Measurements from ENCODE around the gene P4HB. TPM values are rescaled to one million over a fixed set of nuclear protein-coding genes. Genes with fewer than 3 reads are reported as not detected.

Gene P4HB
- total and polyA plus RNA-seq, 2 of the 4 experiments (the other 2 are of a cell fraction), result 599 to 932 TPM

GRCh38 chr17:81885454-81885853 is 25.1 kb upstream of the P4HB start:
- Histone ChIP-seq H3K9ac (ENCODE audit: low read depth, low read length) (no peak overlapping the region), H2AFZ (replicated peaks; ENCODE audit: low read length, poor library complexity) (no peak overlapping the region), H4K20me1 (ENCODE audit: insufficient read depth, low read length) (peaks cover 20% of the 10 kb centered on the region), H3K79me1 (ENCODE audit: low read depth in 1 of 2, low read length in 2 of 2) (peaks cover 46 to 68% of the 10 kb centered on the region in 2 experiments), H4K8ac (ENCODE audit: low read depth in 2 of 2, low read length in 2 of 2) (no peak overlapping the region), H2BK5ac (ENCODE audit: low read depth, low read length, poor library complexity, severe bottlenecking) (no peak overlapping the region), H3K4me3 (ENCODE audit: insufficient read depth, low read depth, low read length) (no peak overlapping the region), H3K56ac (ENCODE audit: extremely low read depth, insufficient read depth, low read length) (no peak overlapping the region), H2BK20ac (ENCODE audit: low read depth, low read length) (no peak overlapping the region), H2BK15ac (ENCODE audit: low read depth, low read length) (no peak overlapping the region), H3K4me2 (ENCODE audit: low read depth, low read length) (no peak overlapping the region), H3K9me3 (ENCODE audit: control insufficient read depth, insufficient read depth, low read length) (no peaks in the 10 kb centered on the region), H3K9me1 (ENCODE audit: insufficient read depth, low read length) (no peaks in the 10 kb centered on the region), H3K27me3 (ENCODE audit: control insufficient read depth, insufficient read depth, low read length) (no peaks in the 10 kb centered on the region), H4K5ac (ENCODE audit: low read depth, low read length) (no peak overlapping the region), H3K14ac (replicated peaks; ENCODE audit: low read depth, low read length) (no peak overlapping the region), H3K23ac (ENCODE audit: low read depth, low read length) (no peak overlapping the region), H2AK5ac (ENCODE audit: low read depth, low read length) (no peak overlapping the region), H3K36me3 (ENCODE audit: control insufficient read depth, insufficient read depth, low read length) (peaks cover 59% of the 10 kb centered on the region), H2BK120ac (ENCODE audit: low read depth, low read length) (no peak overlapping the region), H3K18ac (ENCODE audit: low read depth, low read length) (no peak overlapping the region), H3K4me1 (ENCODE audit: control insufficient read depth, insufficient read depth, low read length) (0 out of 2 replicates have a peak, but pooled peaks cover 3% of the 10 kb centered on the region), H4K91ac (ENCODE audit: insufficient read depth, low read depth, low read length) (no peak overlapping the region), H2AK9ac (replicated peaks; ENCODE audit: low read depth, low read length, poor library complexity) (no peak overlapping the region), H3K4ac (ENCODE audit: low read depth, low read length) (no peak overlapping the region), H3K27ac (ENCODE audit: insufficient read depth, low read length) (no peak overlapping the region)
- no TSS peak for BruUV-seq (replicated peaks)
- in situ Hi-C loops (cut with MboI; ENCODE audit: low sequenced_read_pairs), result no loop called here
- DNase-seq (no peak), ATAC-seq (ENCODE audit: low read depth) (no peak)
- CTCF ChIA-PET, result no interaction called here
- dilution Hi-C loops (cut with HindIII; ENCODE audit: low sequenced_read_pairs, unreplicated experiment), result no loop called here
- 93% methylated on average over 10 of the region's 10 CpGs; no CpG with 5 or more reads in 1 of the 2 experiments for WGBS, 2 experiments (ENCODE audit: extremely low coverage in 2 of 2, insufficient read length in 1 of 2)
- POLR2A ChIA-PET (ENCODE audit: unreplicated experiment), result no interaction called here
- TF ChIP-seq RAD21 (IDR thresholded peaks at IDR 0.05; ENCODE audit: low read length) (no peak), CEBPB (IDR thresholded peaks at IDR 0.05; ENCODE audit: low read depth, low read length) (no peak), CHD1 (IDR thresholded peaks at IDR 0.05; ENCODE audit: low read depth, low read length) (no peak), ELK1 (IDR thresholded peaks at IDR 0.05; ENCODE audit: borderline replicate concordance, low read depth, low read length) (no peak), MAFK (IDR thresholded peaks at IDR 0.05; ENCODE audit: low read depth, low read length) (no peak), POLR2A (IDR thresholded peaks at IDR 0.05; ENCODE audit: low read depth, low read length) (no peak), FOS (IDR thresholded peaks at IDR 0.05; ENCODE audit: low read depth, low read length) (no peak), RFX5 (IDR thresholded peaks at IDR 0.05; ENCODE audit: low read depth, low read length) (no peak), BHLHE40 (IDR thresholded peaks at IDR 0.05; ENCODE audit: low read depth, low read length) (no peak), MXI1 (IDR thresholded peaks at IDR 0.05; ENCODE audit: borderline replicate concordance, low read depth, low read length) (no peak), MAZ (IDR thresholded peaks at IDR 0.05; ENCODE audit: borderline replicate concordance, low read depth, low read length) (no peak), CTCF (conservative IDR thresholded peaks at IDR 0.05; ENCODE audit: low read depth, low read length) (no peak), RCOR1 (IDR thresholded peaks at IDR 0.05; ENCODE audit: insufficient replicate concordance, low read length) (no peak), SMC3 (IDR thresholded peaks at IDR 0.05; ENCODE audit: low read depth, low read length) (no peak)
- intact Hi-C loops (cut with micrococcal nuclease), result no loop called here
